WTC11 (cell line): ENCODE measurements around the gene SUPT5H. TPM values are rescaled to one million over a fixed set of nuclear protein-coding genes. Genes with fewer than 3 reads are reported as not detected.

Experiments
- CREB1 ChIP-seq: sonication (generic); formaldehyde crosslinking; IDR thresholded peaks from 2 replicates; pipeline ENCODE4 v1.8.0; 2023; ENCODE audit warnings: mild to moderate bottlenecking, missing genetic modification reagents
- GRHL2 ChIP-seq: fragments of 250-450 bp; sonication (Bioruptor Pico); IDR thresholded peaks from 2 replicates; pipeline ENCODE4 v1.8.0; 2022; ENCODE audit warnings: mild to moderate bottlenecking, moderate library complexity; ENCODE audit not compliant: insufficient replicate concordance, severe bottlenecking
- JAZF1 ChIP-seq: fragments of 250-450 bp; sonication (Bioruptor Pico); IDR thresholded peaks from 2 replicates; pipeline ENCODE4 v1.9.0; 2021; ENCODE audit warnings: moderate library complexity, mild to moderate bottlenecking, inconsistent platforms
- KAT7 ChIP-seq: sonication (generic); formaldehyde crosslinking; IDR thresholded peaks from 2 replicates; pipeline ENCODE4 v1.8.1; 2023; ENCODE audit warnings: missing genetic modification reagents, mild to moderate bottlenecking, borderline replicate concordance
- MXD4 ChIP-seq: fragments of 250-450 bp; sonication (Bioruptor Pico); IDR thresholded peaks from 2 replicates; pipeline ENCODE4 v1.8.0; 2021; ENCODE audit warnings: mild to moderate bottlenecking, moderate library complexity, borderline replicate concordance
- NR2C2 ChIP-seq: sonication (generic); formaldehyde crosslinking; IDR thresholded peaks from 2 replicates; pipeline ENCODE4 v1.8.0; 2022; ENCODE audit warnings: mild to moderate bottlenecking, missing genetic modification reagents
- NR3C1 ChIP-seq: sonication (generic); formaldehyde crosslinking; conservative IDR thresholded peaks from 2 replicates; pipeline ENCODE4 v1.8.1; 2023; ENCODE audit warnings: low read depth, mild to moderate bottlenecking, missing genetic modification reagents
- SMAD4 ChIP-seq: sonication (generic); formaldehyde crosslinking; IDR thresholded peaks from 2 replicates; pipeline ENCODE4 v1.8.0; 2022; ENCODE audit warnings: mild to moderate bottlenecking, missing genetic modification reagents
- SOX15 ChIP-seq: fragments of 250-450 bp; sonication (Bioruptor Pico); IDR thresholded peaks from 2 replicates; pipeline ENCODE4 v1.9.0; 2021; ENCODE audit warnings: mild to moderate bottlenecking
- SP1 ChIP-seq: sonication (generic); formaldehyde crosslinking; conservative IDR thresholded peaks from 2 replicates; pipeline ENCODE4 v1.8.1; 2022; ENCODE audit warnings: missing genetic modification reagents
- STAT6 ChIP-seq: sonication (generic); formaldehyde crosslinking; conservative IDR thresholded peaks from 2 replicates; pipeline ENCODE4 v1.8.1; 2023; ENCODE audit warnings: mild to moderate bottlenecking, low read depth, missing genetic modification reagents, moderate library complexity
- TEAD1 ChIP-seq: sonication (generic); formaldehyde crosslinking; IDR thresholded peaks from 2 replicates; pipeline ENCODE4 v1.8.0; 2022; ENCODE audit warnings: mild to moderate bottlenecking, missing genetic modification reagents
- TP53 ChIP-seq: sonication (generic); formaldehyde crosslinking; IDR thresholded peaks from 2 replicates; pipeline ENCODE4 v1.8.1; 2023; ENCODE audit warnings: mild to moderate bottlenecking, missing genetic modification reagents
- ZNF121 ChIP-seq: sonication (generic); formaldehyde crosslinking; IDR thresholded peaks from 2 replicates; pipeline ENCODE4 v1.8.0; 2023; ENCODE audit warnings: missing genetic modification reagents
- ZNF138 ChIP-seq: sonication (generic); formaldehyde crosslinking; conservative IDR thresholded peaks from 2 replicates; pipeline ENCODE4 v1.8.1; 2022; ENCODE audit warnings: mild to moderate bottlenecking, moderate library complexity, missing genetic modification reagents
- ZNF219 ChIP-seq: sonication (generic); formaldehyde crosslinking; IDR thresholded peaks from 2 replicates; pipeline ENCODE4 v1.8.0; 2023; ENCODE audit warnings: missing genetic modification reagents, mild to moderate bottlenecking, borderline replicate concordance
- ZNF396 ChIP-seq: fragments of 250-450 bp; sonication (Bioruptor Pico); IDR thresholded peaks from 2 replicates; pipeline ENCODE4 v1.8.0; 2021; ENCODE audit warnings: mild to moderate bottlenecking, moderate library complexity, borderline replicate concordance
- ZNF416 ChIP-seq: fragments of 250-450 bp; sonication (Bioruptor Pico); IDR thresholded peaks from 2 replicates; pipeline ENCODE4 v1.9.0; 2021; ENCODE audit warnings: mild to moderate bottlenecking, inconsistent platforms
- ZNF423 ChIP-seq: fragments of 250-450 bp; sonication (Bioruptor Pico); IDR thresholded peaks from 2 replicates; pipeline ENCODE4 v2.1.2; 2022; ENCODE audit warnings: mild to moderate bottlenecking, moderate library complexity
- total RNA-seq: library from RNA; stranded (reverse); gene quantifications from 3 replicates; pipeline ENCODE4 v1.2.3, GENCODE V29; 2021
- TF ChIP-seq, protein P1 (sequence below): sonication (generic); formaldehyde crosslinking; IDR thresholded peaks from 2 replicates; pipeline ENCODE4 v1.8.1; 2022; ENCODE audit warnings: low read depth, missing genetic modification reagents, borderline replicate concordance
- TF ChIP-seq, protein P2 (sequence below): sonication (generic); formaldehyde crosslinking; IDR thresholded peaks from 2 replicates; pipeline ENCODE4 v1.8.0; 2023; ENCODE audit warnings: mild to moderate bottlenecking, missing genetic modification reagents
- TF ChIP-seq, protein P3 (sequence below): fragments of 250-450 bp; sonication (Bioruptor Pico); IDR thresholded peaks from 2 replicates; pipeline ENCODE4 v1.8.0; 2021; ENCODE audit warnings: mild to moderate bottlenecking
- TF ChIP-seq, protein P4 (sequence below): fragments of 250-450 bp; sonication (Bioruptor Pico); IDR thresholded peaks from 2 replicates; pipeline ENCODE4 v1.9.0; 2021; ENCODE audit warnings: mild to moderate bottlenecking
- TF ChIP-seq, protein P5 (sequence below): fragments of 250-450 bp; sonication (Bioruptor Pico); IDR thresholded peaks from 2 replicates; pipeline ENCODE4 v2.1.2; 2022; ENCODE audit warnings: mild to moderate bottlenecking, moderate library complexity
- TF ChIP-seq, protein P6 (sequence below): sonication (generic); formaldehyde crosslinking; IDR thresholded peaks from 2 replicates; pipeline ENCODE4 v1.8.0; 2022; ENCODE audit warnings: mild to moderate bottlenecking, missing genetic modification reagents

Gene SUPT5H
- total RNA-seq, 1 experiment from 2014 or later, result 135 TPM

- TF ChIP-seq STAT6 (CRISPR knock-in tag) (0 out of 2 replicates have a peak, but pooled peaks have one; percentile 68), KAT7 (peak; percentile 99; the same call in 1 of the 2 replicates), TEAD1 (CRISPR knock-in tag) (peak; percentile 100), ZNF121 (CRISPR knock-in tag) (peak; percentile 95), ZNF219 (CRISPR knock-in tag) (peak; percentile 98), SP1 (CRISPR knock-in tag) (peak; percentile 90), CREB1 (CRISPR knock-in tag) (peak; percentile 92), NR2C2 (CRISPR knock-in tag) (peak; percentile 93), SMAD4 (peak; percentile 96), ZNF138 (CRISPR knock-in tag) (peak; percentile 98), ZNF416 (CRISPR knock-in tag) (no peak), ZNF423 (CRISPR knock-in tag) (no peak), GRHL2 (CRISPR knock-in tag) (no peak), MXD4 (CRISPR knock-in tag) (no peak), SOX15 (CRISPR knock-in tag) (no peak), JAZF1 (no peak), TP53 (peak; percentile 100), NR3C1 (CRISPR knock-in tag) (peak; percentile 96), ZNF396 (no peak)
- TF ChIP-seq, protein P1, sequence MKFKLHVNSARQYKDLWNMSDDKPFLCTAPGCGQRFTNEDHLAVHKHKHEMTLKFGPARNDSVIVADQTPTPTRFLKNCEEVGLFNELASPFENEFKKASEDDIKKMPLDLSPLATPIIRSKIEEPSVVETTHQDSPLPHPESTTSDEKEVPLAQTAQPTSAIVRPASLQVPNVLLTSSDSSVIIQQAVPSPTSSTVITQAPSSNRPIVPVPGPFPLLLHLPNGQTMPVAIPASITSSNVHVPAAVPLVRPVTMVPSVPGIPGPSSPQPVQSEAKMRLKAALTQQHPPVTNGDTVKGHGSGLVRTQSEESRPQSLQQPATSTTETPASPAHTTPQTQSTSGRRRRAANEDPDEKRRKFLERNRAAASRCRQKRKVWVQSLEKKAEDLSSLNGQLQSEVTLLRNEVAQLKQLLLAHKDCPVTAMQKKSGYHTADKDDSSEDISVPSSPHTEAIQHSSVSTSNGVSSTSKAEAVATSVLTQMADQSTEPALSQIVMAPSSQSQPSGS (CRISPR knock-in tag), result peak; percentile 88
- TF ChIP-seq, protein P2, sequence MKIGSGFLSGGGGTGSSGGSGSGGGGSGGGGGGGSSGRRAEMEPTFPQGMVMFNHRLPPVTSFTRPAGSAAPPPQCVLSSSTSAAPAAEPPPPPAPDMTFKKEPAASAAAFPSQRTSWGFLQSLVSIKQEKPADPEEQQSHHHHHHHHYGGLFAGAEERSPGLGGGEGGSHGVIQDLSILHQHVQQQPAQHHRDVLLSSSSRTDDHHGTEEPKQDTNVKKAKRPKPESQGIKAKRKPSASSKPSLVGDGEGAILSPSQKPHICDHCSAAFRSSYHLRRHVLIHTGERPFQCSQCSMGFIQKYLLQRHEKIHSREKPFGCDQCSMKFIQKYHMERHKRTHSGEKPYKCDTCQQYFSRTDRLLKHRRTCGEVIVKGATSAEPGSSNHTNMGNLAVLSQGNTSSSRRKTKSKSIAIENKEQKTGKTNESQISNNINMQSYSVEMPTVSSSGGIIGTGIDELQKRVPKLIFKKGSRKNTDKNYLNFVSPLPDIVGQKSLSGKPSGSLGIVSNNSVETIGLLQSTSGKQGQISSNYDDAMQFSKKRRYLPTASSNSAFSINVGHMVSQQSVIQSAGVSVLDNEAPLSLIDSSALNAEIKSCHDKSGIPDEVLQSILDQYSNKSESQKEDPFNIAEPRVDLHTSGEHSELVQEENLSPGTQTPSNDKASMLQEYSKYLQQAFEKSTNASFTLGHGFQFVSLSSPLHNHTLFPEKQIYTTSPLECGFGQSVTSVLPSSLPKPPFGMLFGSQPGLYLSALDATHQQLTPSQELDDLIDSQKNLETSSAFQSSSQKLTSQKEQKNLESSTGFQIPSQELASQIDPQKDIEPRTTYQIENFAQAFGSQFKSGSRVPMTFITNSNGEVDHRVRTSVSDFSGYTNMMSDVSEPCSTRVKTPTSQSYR (CRISPR knock-in tag), result peak; percentile 88
- TF ChIP-seq, protein P3, sequence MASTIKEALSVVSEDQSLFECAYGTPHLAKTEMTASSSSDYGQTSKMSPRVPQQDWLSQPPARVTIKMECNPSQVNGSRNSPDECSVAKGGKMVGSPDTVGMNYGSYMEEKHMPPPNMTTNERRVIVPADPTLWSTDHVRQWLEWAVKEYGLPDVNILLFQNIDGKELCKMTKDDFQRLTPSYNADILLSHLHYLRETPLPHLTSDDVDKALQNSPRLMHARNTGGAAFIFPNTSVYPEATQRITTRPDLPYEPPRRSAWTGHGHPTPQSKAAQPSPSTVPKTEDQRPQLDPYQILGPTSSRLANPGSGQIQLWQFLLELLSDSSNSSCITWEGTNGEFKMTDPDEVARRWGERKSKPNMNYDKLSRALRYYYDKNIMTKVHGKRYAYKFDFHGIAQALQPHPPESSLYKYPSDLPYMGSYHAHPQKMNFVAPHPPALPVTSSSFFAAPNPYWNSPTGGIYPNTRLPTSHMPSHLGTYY, result no peak
- TF ChIP-seq, protein P4, sequence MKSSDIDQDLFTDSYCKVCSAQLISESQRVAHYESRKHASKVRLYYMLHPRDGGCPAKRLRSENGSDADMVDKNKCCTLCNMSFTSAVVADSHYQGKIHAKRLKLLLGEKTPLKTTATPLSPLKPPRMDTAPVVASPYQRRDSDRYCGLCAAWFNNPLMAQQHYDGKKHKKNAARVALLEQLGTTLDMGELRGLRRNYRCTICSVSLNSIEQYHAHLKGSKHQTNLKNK (CRISPR knock-in tag), result no peak
- TF ChIP-seq, protein P5, sequence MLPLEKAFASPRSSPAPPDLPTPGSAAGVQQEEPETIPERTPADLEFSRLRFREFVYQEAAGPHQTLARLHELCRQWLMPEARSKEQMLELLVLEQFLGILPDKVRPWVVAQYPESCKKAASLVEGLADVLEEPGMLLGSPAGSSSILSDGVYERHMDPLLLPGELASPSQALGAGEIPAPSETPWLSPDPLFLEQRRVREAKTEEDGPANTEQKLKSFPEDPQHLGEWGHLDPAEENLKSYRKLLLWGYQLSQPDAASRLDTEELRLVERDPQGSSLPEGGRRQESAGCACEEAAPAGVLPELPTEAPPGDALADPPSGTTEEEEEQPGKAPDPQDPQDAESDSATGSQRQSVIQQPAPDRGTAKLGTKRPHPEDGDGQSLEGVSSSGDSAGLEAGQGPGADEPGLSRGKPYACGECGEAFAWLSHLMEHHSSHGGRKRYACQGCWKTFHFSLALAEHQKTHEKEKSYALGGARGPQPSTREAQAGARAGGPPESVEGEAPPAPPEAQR (CRISPR knock-in tag), result no peak
- TF ChIP-seq, protein P6, sequence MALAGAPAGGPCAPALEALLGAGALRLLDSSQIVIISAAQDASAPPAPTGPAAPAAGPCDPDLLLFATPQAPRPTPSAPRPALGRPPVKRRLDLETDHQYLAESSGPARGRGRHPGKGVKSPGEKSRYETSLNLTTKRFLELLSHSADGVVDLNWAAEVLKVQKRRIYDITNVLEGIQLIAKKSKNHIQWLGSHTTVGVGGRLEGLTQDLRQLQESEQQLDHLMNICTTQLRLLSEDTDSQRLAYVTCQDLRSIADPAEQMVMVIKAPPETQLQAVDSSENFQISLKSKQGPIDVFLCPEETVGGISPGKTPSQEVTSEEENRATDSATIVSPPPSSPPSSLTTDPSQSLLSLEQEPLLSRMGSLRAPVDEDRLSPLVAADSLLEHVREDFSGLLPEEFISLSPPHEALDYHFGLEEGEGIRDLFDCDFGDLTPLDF, result peak; percentile 98
Observed at GRCh38 chr19:39502640-39503417, 57.4 kb downstream of the SUPT5H start (continued).
